HFFc6 (cell line): Measurements from ENCODE around the gene TMEM132D. TPM values are rescaled to one million over a fixed set of nuclear protein-coding genes. Genes with fewer than 3 reads are reported as not detected.

Experiments
- DNase-seq: peaks from one replicate; pipeline ENCODE4 v3.0.0-alpha.2; 2018
- H3K27ac Mint-ChIP-seq: 2 replicates; pipeline ENCODE4 v1.8.0; 2020; ENCODE audit warnings: mild to moderate bottlenecking, mixed read lengths
- H3K27me3 Mint-ChIP-seq: 2 replicates; pipeline ENCODE4 v1.8.0; 2021; ENCODE audit warnings: mild to moderate bottlenecking, moderate library complexity, mixed read lengths; ENCODE audit not compliant: insufficient read depth
- H3K36me3 Mint-ChIP-seq: 2 replicates; pipeline ENCODE4 v1.8.0; 2021; ENCODE audit warnings: low read depth, mixed read lengths
- H3K4me1 Mint-ChIP-seq: 2 replicates; pipeline ENCODE4 v1.8.0; 2020; ENCODE audit warnings: low read depth, mixed read lengths
- H3K4me3 Mint-ChIP-seq: 2 replicates; pipeline ENCODE4 v1.8.0; 2020; ENCODE audit warnings: mild to moderate bottlenecking, moderate library complexity, mixed read lengths
- H3K9me3 Mint-ChIP-seq: 2 replicates; pipeline ENCODE4 v1.8.0; 2020; ENCODE audit warnings: mild to moderate bottlenecking, mixed read lengths
- CTCF ChIP-seq: fragments of 200-600 bp; sonication (generic); IDR thresholded peaks from 2 replicates; pipeline ENCODE4 v1.5.0; 2021; ENCODE audit warnings: antibody characterized with exemption, mild to moderate bottlenecking
- total RNA-seq, 6 experiments: library from RNA; stranded (reverse); fragmentation: NEBNext Ultra II Directional; extraction: Animal tissue kit (Norgen Biotek cat#: 25700); gene quantifications; 2 replicates in 1 of 6; 3 replicates in 5 of 6; pipeline ENCODE4 v1.2.3, GENCODE V29; 2021

TMEM132D gene
- total RNA-seq, 6 experiments from 2014 or later = not detected

- Mint-ChIP-seq H3K9me3 (peaks cover 62% of the 10 kb centered on the region), H3K27me3 (peaks cover 3% of the 10 kb centered on the region; the same call in 1 of the 2 replicates), H3K4me1 (no peaks in the 10 kb centered on the region), H3K36me3 (no peaks in the 10 kb centered on the region), H3K27ac (no peak overlapping the region), H3K4me3 (no peak overlapping the region)
- no peak for DNase-seq
- TF ChIP-seq CTCF = no peak
These were observed 332.9 kb downstream of the TMEM132D start for GRCh38 chr12:129570796-129571400.

- Mint-ChIP-seq H3K4me3 (no peak overlapping the region), H3K27me3 (peaks cover 3% of the 10 kb centered on the region; the same call in 1 of the 2 replicates), H3K27ac (no peak overlapping the region), H3K4me1 (no peaks in the 10 kb centered on the region), H3K9me3 (peaks cover 61% of the 10 kb centered on the region), H3K36me3 (0 out of 2 replicates have a peak, but pooled peaks cover 4% of the 10 kb centered on the region)
- DNase-seq = no peak
- TF ChIP-seq CTCF = no peak
These were observed 337.0 kb downstream of the TMEM132D start for GRCh38 chr12:129566800-129567199.

- Mint-ChIP-seq H3K4me1 (no peaks in the 10 kb centered on the region), H3K27me3 (no peaks in the 10 kb centered on the region), H3K4me3 (no peak overlapping the region), H3K9me3 (peaks cover 64% of the 10 kb centered on the region), H3K36me3 (0 out of 2 replicates have a peak, but pooled peaks cover 4% of the 10 kb centered on the region), H3K27ac (no peak overlapping the region)
- no peak for TF ChIP-seq CTCF
- no peak for DNase-seq
These were observed 339.1 kb downstream of the TMEM132D start for GRCh38 chr12:129564768-129565167.

GRCh38 chr12:129563266-129563665, 340.6 kb downstream of the TMEM132D start:
- Mint-ChIP-seq H3K4me1 (no peaks in the 10 kb centered on the region), H3K9me3 (peaks cover 65% of the 10 kb centered on the region), H3K4me3 (no peak overlapping the region), H3K27me3 (no peaks in the 10 kb centered on the region; the same call in 1 of the 2 replicates), H3K36me3 (0 out of 2 replicates have a peak, but pooled peaks cover 4% of the 10 kb centered on the region), H3K27ac (no peak overlapping the region)
- DNase-seq = no peak
- TF ChIP-seq CTCF = no peak

GRCh38 chr12:129561304-129561703, 342.5 kb downstream of the TMEM132D start:
- no peak for DNase-seq
- Mint-ChIP-seq H3K4me1 (no peaks in the 10 kb centered on the region), H3K27ac (no peak overlapping the region), H3K9me3 (peaks cover 72% of the 10 kb centered on the region), H3K27me3 (no peaks in the 10 kb centered on the region; the same call in 1 of the 2 replicates), H3K36me3 (0 out of 2 replicates have a peak, but pooled peaks cover 4% of the 10 kb centered on the region), H3K4me3 (no peak overlapping the region)
- TF ChIP-seq CTCF = no peak
